ENCODE data around the gene MGLL. TPM values are rescaled to one million over a fixed set of nuclear protein-coding genes. Genes with fewer than 3 reads are reported as not detected.

MGLL gene
- total and polyA plus RNA-seq, 4 donors: 9.4 to 277 (median 74.2) TPM

GRCh38 chr3:127741690-127742089, 80.6 kb downstream of the MGLL start:
- Histone ChIP-seq H3K9me3 (ENCODE audit: control insufficient read depth in 4 of 4, low read length in 3 of 4) (no peaks in the 10 kb centered on the region), H3K4me3 (ENCODE audit: low read depth in 1 of 3, low read length in 3 of 3) (no peak overlapping the region), H3K27me3 (ENCODE audit: control insufficient read depth in 4 of 4, insufficient read depth in 4 of 4, low read length in 3 of 4) (no peaks in the 10 kb centered on the region), H3K36me3 (ENCODE audit: control insufficient read depth in 4 of 4, insufficient read depth in 3 of 4, low read depth in 1 of 4, low read length in 3 of 4) (peaks cover 3 to 17% (median 8%) of the 10 kb centered on the region in 4 donors), H3K9ac (ENCODE audit: low read depth in 1 of 2, low read length in 2 of 2) (no peak overlapping the region), H3K4me1 (ENCODE audit: control insufficient read depth in 4 of 4, insufficient read depth in 4 of 4, low read length in 3 of 4) (peaks cover 0 to 2% (median 0%) of the 10 kb centered on the region in 4 donors), H3K27ac (ENCODE audit: low read depth in 1 of 2, low read length in 2 of 2) (no peak overlapping the region)
- WGBS: 96% methylated on average over 1 of the region's 1 CpG
- DNase-seq (ENCODE audit: low spot score): no peak
- TF ChIP-seq SP1 (IDR thresholded peaks at IDR 0.05): no peak
- TF ChIP-seq CTCF (IDR thresholded peaks at IDR 0.05; ENCODE audit: low read depth, low read length, missing input control): no peak
- TF ChIP-seq HNF4A (conservative IDR thresholded peaks at IDR 0.05): no peak
- TF ChIP-seq FOXA2 (IDR thresholded peaks at IDR 0.05): no peak

DNA sequence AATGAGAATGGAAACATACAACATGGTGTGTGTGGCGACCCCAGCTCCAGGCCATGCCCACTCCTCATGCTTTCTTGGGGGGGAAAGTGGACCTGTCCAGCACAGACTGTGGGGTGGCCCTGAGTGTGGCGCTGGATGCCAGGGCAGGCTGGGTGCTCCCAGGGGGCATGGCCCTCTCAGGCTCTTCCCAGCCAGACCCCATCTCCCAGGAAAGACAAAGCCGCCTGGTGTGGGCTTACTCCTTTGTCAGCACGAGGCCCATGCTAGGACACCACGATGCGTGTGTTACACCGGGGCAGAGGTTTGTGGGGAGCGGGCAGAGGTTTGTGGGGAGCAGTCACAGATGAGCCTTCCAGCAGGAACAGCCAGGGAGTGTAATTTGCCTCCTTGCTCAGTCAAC, 81.1 kb downstream of the MGLL start:
- peaks cover 0 to 3% (median 1%) of the 10 kb centered on the region in 4 donors for H3K4me1 ChIP-seq (ENCODE audit: control insufficient read depth in 4 of 4, insufficient read depth in 4 of 4, low read length in 3 of 4)

More for the DNA sequence above, 81.1 kb downstream of the MGLL start:
- Histone ChIP-seq H3K27ac (ENCODE audit: low read depth in 1 of 2, low read length in 2 of 2) (no peak overlapping the region), H3K9me3 (ENCODE audit: control insufficient read depth in 4 of 4, low read length in 3 of 4) (no peaks in the 10 kb centered on the region), H3K4me3 (ENCODE audit: low read depth in 1 of 3, low read length in 3 of 3) (no peak overlapping the region), H3K9ac (ENCODE audit: low read depth in 1 of 2, low read length in 2 of 2) (no peak overlapping the region), H3K36me3 (ENCODE audit: control insufficient read depth in 4 of 4, insufficient read depth in 3 of 4, low read depth in 1 of 4, low read length in 3 of 4) (peaks cover 3 to 17% (median 8%) of the 10 kb centered on the region in 4 donors), H3K27me3 (ENCODE audit: control insufficient read depth in 4 of 4, insufficient read depth in 4 of 4, low read length in 3 of 4) (no peaks in the 10 kb centered on the region)
- no peak for DNase-seq (ENCODE audit: low spot score)
- WGBS: 96% methylated on average over 8 of the region's 8 CpGs
- no peak for TF ChIP-seq GABPA (IDR thresholded peaks at IDR 0.05 in 1 of 2, conservative IDR thresholded peaks at IDR 0.05 in 1 of 2)
- TF ChIP-seq EGR1 (IDR thresholded peaks at IDR 0.05; ENCODE audit: low read depth in 2 of 2): no peak
- TF ChIP-seq, protein P1, sequence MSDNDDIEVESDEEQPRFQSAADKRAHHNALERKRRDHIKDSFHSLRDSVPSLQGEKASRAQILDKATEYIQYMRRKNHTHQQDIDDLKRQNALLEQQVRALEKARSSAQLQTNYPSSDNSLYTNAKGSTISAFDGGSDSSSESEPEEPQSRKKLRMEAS (IDR thresholded peaks at IDR 0.05): no peak
- no peak for TF ChIP-seq REST (IDR thresholded peaks at IDR 0.05)
- no peak for TF ChIP-seq CTCF (IDR thresholded peaks at IDR 0.05; ENCODE audit: low read depth, low read length, missing input control)
